IMR-90 (cell line): ENCODE measurements around the gene DMAC2. TPM values are rescaled to one million over a fixed set of nuclear protein-coding genes. Genes with fewer than 3 reads are reported as not detected.

ENCODE experiments used
- ATAC-seq: fragments of 200-7000 bp; cut with Tn5 transposase; 2 replicates; pipeline ENCODE4 v1.9.1; 2020; ENCODE audit warnings: low read depth, mild to moderate bottlenecking, moderate library complexity
- BruUV-seq: library from RNA; stranded (reverse); fragments of 400-500 nt; replicated peaks from 2 replicates; lab custom pipeline; 2021; lab: Mats Ljungman, UMichigan
- CTCF ChIA-PET: fragments of 300-600 bp; formaldehyde crosslinking; extraction: SDS; loops from one replicate; lab custom pipeline; 2021; ENCODE audit warnings: antibody characterized with exemption; lab: Yijun Ruan, JAX
- POLR2A ChIA-PET: fragments of 300-600 bp; sonication (Branson Sonifier 250); formaldehyde crosslinking; loops from one replicate; lab custom pipeline; 2022; ENCODE audit warnings: antibody characterized with exemption; ENCODE audit not compliant: unreplicated experiment; lab: Charles Lee
- DNase-seq: peaks from one replicate; pipeline ENCODE4 v3.0.0; 2013
- H2AFZ ChIP-seq: replicated peaks from 2 replicates; pipeline ENCODE3; 2013; ENCODE audit warnings: low read length, mild to moderate bottlenecking; ENCODE audit not compliant: poor library complexity
- H2AK5ac ChIP-seq: 2 replicates; pipeline ENCODE4 v1.6.1; 2013; ENCODE audit warnings: low read depth, low read length, inconsistent platforms
- H2AK9ac ChIP-seq: replicated peaks from 2 replicates; pipeline ENCODE3; 2013; ENCODE audit warnings: mild to moderate bottlenecking, low read depth, low read length, moderate library complexity; ENCODE audit not compliant: poor library complexity
- H2BK120ac ChIP-seq: 2 replicates; pipeline ENCODE4 v1.6.1; 2013; ENCODE audit warnings: low read depth, low read length, inconsistent platforms
- H2BK15ac ChIP-seq: 3 replicates; pipeline ENCODE4 v1.6.1; 2013; ENCODE audit warnings: low read depth, low read length, inconsistent platforms
- H2BK20ac ChIP-seq: 2 replicates; pipeline ENCODE4 v1.6.1; 2013; ENCODE audit warnings: low read depth, mild to moderate bottlenecking, inconsistent platforms, low read length, moderate library complexity
- H2BK5ac ChIP-seq: 2 replicates; pipeline ENCODE4 v1.6.1; 2013; ENCODE audit warnings: mild to moderate bottlenecking, low read depth, low read length, inconsistent platforms; ENCODE audit not compliant: poor library complexity, severe bottlenecking
- H3K14ac ChIP-seq: replicated peaks from 2 replicates; pipeline ENCODE4 v1.6.1; 2013; ENCODE audit warnings: low read depth, low read length, inconsistent platforms
- H3K18ac ChIP-seq: 2 replicates; pipeline ENCODE4 v1.6.1; 2013; ENCODE audit warnings: low read depth, low read length, control low read depth
- H3K23ac ChIP-seq: 2 replicates; pipeline ENCODE4 v1.6.1; 2013; ENCODE audit warnings: low read depth, low read length, inconsistent platforms
- H3K27ac ChIP-seq: 2 replicates; pipeline ENCODE4 v1.5.1; 2013; ENCODE audit warnings: mild to moderate bottlenecking, control low read depth, low read length; ENCODE audit not compliant: insufficient read depth
- H3K27me3 ChIP-seq: 2 replicates; pipeline ENCODE4 v1.6.1; 2013; ENCODE audit warnings: low read length; ENCODE audit not compliant: control insufficient read depth, insufficient read depth
- H3K36me3 ChIP-seq: 2 replicates; pipeline ENCODE4 v1.6.1; 2013; ENCODE audit warnings: low read length, mixed read lengths; ENCODE audit not compliant: control insufficient read depth, insufficient read depth
- H3K4ac ChIP-seq: 2 replicates; pipeline ENCODE4 v1.6.1; 2013; ENCODE audit warnings: low read depth, low read length, inconsistent platforms
- H3K4me1 ChIP-seq: 2 replicates; pipeline ENCODE4 v1.6.1; 2013; ENCODE audit warnings: low read length, mixed read lengths; ENCODE audit not compliant: control insufficient read depth, insufficient read depth
- H3K4me2 ChIP-seq: 2 replicates; pipeline ENCODE4 v1.6.1; 2013; ENCODE audit warnings: low read depth, mild to moderate bottlenecking, control low read depth, low read length, moderate library complexity
- H3K4me3 ChIP-seq: 2 replicates; pipeline ENCODE4 v1.5.1; 2013; ENCODE audit warnings: low read depth, mild to moderate bottlenecking, control low read depth, low read length, moderate library complexity; ENCODE audit not compliant: insufficient read depth
- H3K56ac ChIP-seq: 2 replicates; pipeline ENCODE4 v1.6.1; 2013; ENCODE audit warnings: low read length, inconsistent platforms; ENCODE audit not compliant: insufficient read depth; ENCODE audit errors: extremely low read depth
- H3K79me1 ChIP-seq, 2 experiments: 2 replicates each; pipeline ENCODE4 v1.6.1; 2013; ENCODE audit warnings: low read length in 2 of 2, inconsistent platforms in 1 of 2, low read depth in 1 of 2
- H3K9ac ChIP-seq: 2 replicates; pipeline ENCODE4 v1.6.1; 2013; ENCODE audit warnings: low read depth, low read length, control low read depth
- H3K9me1 ChIP-seq: 2 replicates; pipeline ENCODE4 v1.6.1; 2013; ENCODE audit warnings: low read length, inconsistent platforms; ENCODE audit not compliant: insufficient read depth
- H3K9me3 ChIP-seq: 2 replicates; pipeline ENCODE4 v1.6.1; 2013; ENCODE audit warnings: low read length; ENCODE audit not compliant: control insufficient read depth, insufficient read depth
- H4K20me1 ChIP-seq: 2 replicates; pipeline ENCODE4 v1.6.1; 2013; ENCODE audit warnings: low read length, inconsistent platforms; ENCODE audit not compliant: insufficient read depth
- H4K5ac ChIP-seq: 2 replicates; pipeline ENCODE4 v1.6.1; 2013; ENCODE audit warnings: mild to moderate bottlenecking, low read depth, low read length, control low read depth
- H4K8ac ChIP-seq, 2 experiments: 2 replicates each; pipeline ENCODE4 v1.6.1; 2013; ENCODE audit warnings: low read depth in 2 of 2, low read length in 2 of 2, control low read depth in 1 of 2, inconsistent platforms in 1 of 2
- H4K91ac ChIP-seq: 2 replicates; pipeline ENCODE4 v1.6.1; 2013; ENCODE audit warnings: low read depth, low read length, inconsistent platforms; ENCODE audit not compliant: insufficient read depth
- BHLHE40 ChIP-seq: fragments of 150-350 bp; IDR thresholded peaks from 2 replicates; pipeline ENCODE4 v1.6.1; 2016; ENCODE audit warnings: mild to moderate bottlenecking, low read depth, low read length
- CTCF ChIP-seq: conservative IDR thresholded peaks from 2 replicates; pipeline ENCODE4 v1.5.1; 2012; ENCODE audit warnings: mild to moderate bottlenecking, low read depth, low read length, improper control_type of control experiment
- ELK1 ChIP-seq: fragments of 150-350 bp; IDR thresholded peaks from 2 replicates; pipeline ENCODE4 v1.6.1; 2016; ENCODE audit warnings: low read depth, mild to moderate bottlenecking, low read length, moderate library complexity, borderline replicate concordance
- MAZ ChIP-seq: IDR thresholded peaks from 2 replicates; pipeline ENCODE4 v1.6.1; 2012; ENCODE audit warnings: low read depth, mild to moderate bottlenecking, low read length, improper control_type of control experiment, moderate library complexity, borderline replicate concordance
- POLR2A ChIP-seq: IDR thresholded peaks from 2 replicates; pipeline ENCODE4 v1.6.1; 2012; ENCODE audit warnings: mild to moderate bottlenecking, low read depth, low read length
- RCOR1 ChIP-seq: IDR thresholded peaks from 2 replicates; pipeline ENCODE4 v1.6.1; 2012; ENCODE audit warnings: mild to moderate bottlenecking, low read length, improper control_type of control experiment; ENCODE audit not compliant: insufficient replicate concordance
- WGBS, 2 experiments: methylation state at CpG; one replicate each; pipeline versions ENCODE4 v1.1.5 to v1.1.7; 2013; ENCODE audit warnings: missing lambda C conversion rate in 2 of 2; ENCODE audit not compliant: insufficient read length in 1 of 2; ENCODE audit errors: extremely low coverage in 2 of 2; 5-methylcytosine and 5-hydroxymethylcytosine counted together
- dilution Hi-C: fragments of 300-500 bp; cut with HindIII; formaldehyde crosslinking; loops from one replicate; pipeline ENCODE4 v1.14.3; 2018; ENCODE audit warnings: low sequenced_read_pairs; ENCODE audit not compliant: unreplicated experiment
- in situ Hi-C: fragments of 300-500 bp; cut with MboI; formaldehyde crosslinking; loops from 3 replicates; pipeline ENCODE4 v1.14.3; 2019; ENCODE audit warnings: low sequenced_read_pairs, inconsistent platforms, mixed read lengths
- intact Hi-C: fragments of 100-400 bp; cut with micrococcal nuclease; formaldehyde crosslinking; loops from 2 replicates; pipeline ENCODE4 v1.10.0; 2022
- polyA plus RNA-seq, 3 experiments: library from polyadenylated mRNA; depleted of rRNA; stranded (reverse); fragments of >200 nt; gene quantifications; 2 replicates each; pipeline ENCODE4 v1.2.3, GENCODE V29; 2012; ENCODE audit warnings: low replicate concordance in 1 of 3
- total RNA-seq: library from RNA; depleted of rRNA; stranded (reverse); fragments of >200 nt; gene quantifications from 2 replicates; pipeline ENCODE4 v1.2.3, GENCODE V29; 2012

The DMAC2 gene
- total and polyA plus RNA-seq, 2 of the 4 experiments (the other 2 are of a cell fraction) = 52.5 to 72.2 TPM

- H3K4ac ChIP-seq = no peak overlapping the region
- H3K27me3 ChIP-seq = peaks cover 6% of the 10 kb centered on the region
- no peak overlapping the region for H4K8ac ChIP-seq
- H4K20me1 ChIP-seq = no peaks in the 10 kb centered on the region
- H3K14ac ChIP-seq = no peak overlapping the region
- no peak overlapping the region for H4K91ac ChIP-seq
- no peaks in the 10 kb centered on the region for H3K79me1 ChIP-seq
- no peak overlapping the region for H3K56ac ChIP-seq
- H3K27ac ChIP-seq = no peak overlapping the region
- ChIA-PET CTCF (interaction anchor here (0.9 kb wide), 1 partner anchor 81 kb away, joined by 3 read pairs; no protein-coding TSS in a partner anchor), POLR2A (no interaction called here)
- no peak overlapping the region for H2BK15ac ChIP-seq
- no peak overlapping the region for H2AK9ac ChIP-seq
- no peak overlapping the region for H2AK5ac ChIP-seq
- no peak overlapping the region for H3K9ac ChIP-seq
- in situ Hi-C loops (no loop called here), intact Hi-C loops (no loop called here), dilution Hi-C loops (no loop called here)
- H2BK120ac ChIP-seq = no peak overlapping the region
- 70% methylated on average over 2 of the region's 8 CpGs; no CpG with 5 or more reads in 1 of the 2 experiments for WGBS, 2 experiments
- no peak overlapping the region for H2BK20ac ChIP-seq
- H3K9me1 ChIP-seq = no peaks in the 10 kb centered on the region
- no peak overlapping the region for H3K18ac ChIP-seq
- H3K4me3 ChIP-seq = no peak overlapping the region
- BruUV-seq = no TSS peak
- TF ChIP-seq CTCF = no peak
- TF ChIP-seq MAZ = no peak
- no peak for TF ChIP-seq RCOR1
- TF ChIP-seq ELK1 = no peak
- TF ChIP-seq BHLHE40 = no peak
- TF ChIP-seq POLR2A = no peak
- ATAC-seq (no peak), DNase-seq (no peak)
- H3K36me3 ChIP-seq = no peaks in the 10 kb centered on the region
- H3K9me3 ChIP-seq = no peaks in the 10 kb centered on the region; the same call in 1 of the 2 replicates
- no peak overlapping the region for H2BK5ac ChIP-seq
- no peak overlapping the region for H4K5ac ChIP-seq
- no peak overlapping the region for H2AFZ ChIP-seq
- no peak overlapping the region for H3K4me2 ChIP-seq
- H3K23ac ChIP-seq = no peak overlapping the region
- no peaks in the 10 kb centered on the region for H3K4me1 ChIP-seq
Measured at GRCh38 chr19:41479757-41480191, 40.1 kb upstream of the DMAC2 start.
